ENCODE data around the gene CYB561A3.

CYB561A3 gene

DNA sequence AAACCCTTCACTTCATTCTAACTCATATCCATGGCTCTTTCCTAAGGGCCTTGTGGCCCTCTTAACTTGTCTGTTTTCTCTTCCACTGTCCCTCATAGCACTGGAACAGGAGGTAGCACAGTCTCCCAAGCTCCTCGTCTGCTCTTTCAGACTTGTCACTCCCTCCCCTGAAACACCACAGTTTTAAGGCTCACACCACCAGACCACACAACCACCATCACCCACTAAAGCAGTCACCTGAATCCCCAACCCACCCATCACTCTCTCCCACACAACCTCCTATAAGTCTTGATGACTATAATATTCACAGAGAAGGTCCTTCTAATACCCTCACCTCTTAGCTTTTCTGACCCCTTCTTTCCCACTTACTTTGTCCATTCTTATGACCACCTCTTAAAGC is 55.5 kb downstream of the CYB561A3 start:
- no peak for TF ChIP-seq PPARA (CRISPR knock-in tag; IDR thresholded peaks at IDR 0.05; ENCODE audit: borderline replicate concordance)
- TF ChIP-seq PATZ1 (CRISPR knock-in tag; IDR thresholded peaks at IDR 0.05; ENCODE audit: borderline replicate concordance), result no peak
- TF ChIP-seq ARNTL (CRISPR knock-in tag; IDR thresholded peaks at IDR 0.05; ENCODE audit: borderline replicate concordance, low read depth), result no peak
- no peak for TF ChIP-seq ZNF8 (CRISPR knock-in tag; IDR thresholded peaks at IDR 0.05)
- TF ChIP-seq CSDC2 (CRISPR knock-in tag; IDR thresholded peaks at IDR 0.05), result no peak
- TF ChIP-seq ZFP30 (CRISPR knock-in tag; IDR thresholded peaks at IDR 0.05), result no peak
- no peak for TF ChIP-seq ESRRG (CRISPR knock-in tag; IDR thresholded peaks at IDR 0.05)
- no peak for TF ChIP-seq TSHZ2 (CRISPR knock-in tag; IDR thresholded peaks at IDR 0.05)
- no peak for TF ChIP-seq BACH2 (CRISPR knock-in tag; IDR thresholded peaks at IDR 0.05; ENCODE audit: borderline replicate concordance)
- TF ChIP-seq OSR1 (CRISPR knock-in tag; IDR thresholded peaks at IDR 0.05), result no peak
- no peak for TF ChIP-seq GLIS3 (CRISPR knock-in tag; IDR thresholded peaks at IDR 0.05)
- no peak for TF ChIP-seq CSRNP3 (CRISPR knock-in tag; IDR thresholded peaks at IDR 0.05)
- no peak for ATAC-seq

DNA sequence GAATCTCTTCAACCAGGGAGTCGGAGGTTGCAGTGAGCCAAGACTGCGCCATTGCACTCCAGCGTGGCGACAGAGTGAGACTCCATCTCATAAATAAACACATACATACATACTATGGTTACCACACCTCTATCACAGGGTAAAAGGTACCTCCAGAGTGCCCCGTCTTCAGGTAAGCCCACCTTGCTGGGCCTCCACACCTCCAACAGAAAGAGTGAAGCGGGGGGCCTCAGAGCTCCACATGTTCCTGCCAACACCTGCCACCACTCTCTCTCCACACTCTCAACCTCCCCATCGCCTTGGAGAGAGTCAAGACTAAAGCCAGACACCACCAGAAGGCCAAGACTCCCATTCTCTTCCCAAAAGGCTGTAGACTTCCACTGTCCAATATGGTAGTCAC is 56.3 kb downstream of the CYB561A3 start:
- no peak for ATAC-seq
- TF ChIP-seq ZC3H10 (CRISPR knock-in tag; IDR thresholded peaks at IDR 0.05), result no peak
- TF ChIP-seq SNAI2 (CRISPR knock-in tag; IDR thresholded peaks at IDR 0.05), result no peak
- TF ChIP-seq ZNF8 (CRISPR knock-in tag; IDR thresholded peaks at IDR 0.05), result no peak
- TF ChIP-seq ZNF70 (CRISPR knock-in tag; IDR thresholded peaks at IDR 0.05), result no peak
- no peak for TF ChIP-seq CSDC2 (CRISPR knock-in tag; IDR thresholded peaks at IDR 0.05)
- no peak for TF ChIP-seq TOX (CRISPR knock-in tag; IDR thresholded peaks at IDR 0.05; ENCODE audit: borderline replicate concordance)
- TF ChIP-seq ARNTL (CRISPR knock-in tag; IDR thresholded peaks at IDR 0.05; ENCODE audit: borderline replicate concordance, low read depth), result no peak
- TF ChIP-seq PATZ1 (CRISPR knock-in tag; IDR thresholded peaks at IDR 0.05; ENCODE audit: borderline replicate concordance), result no peak
- TF ChIP-seq ZNF565 (CRISPR knock-in tag; conservative IDR thresholded peaks at IDR 0.05; ENCODE audit: low read depth), result no peak
- no peak for TF ChIP-seq ZFP30 (CRISPR knock-in tag; IDR thresholded peaks at IDR 0.05)
- TF ChIP-seq PPARA (CRISPR knock-in tag; IDR thresholded peaks at IDR 0.05; ENCODE audit: borderline replicate concordance), result no peak
- TF ChIP-seq ZFP3 (CRISPR knock-in tag; IDR thresholded peaks at IDR 0.05), result no peak
- TF ChIP-seq POU6F1 (CRISPR knock-in tag; IDR thresholded peaks at IDR 0.05; ENCODE audit: borderline replicate concordance, low read depth), result no peak
- no peak for TF ChIP-seq BACH2 (CRISPR knock-in tag; IDR thresholded peaks at IDR 0.05; ENCODE audit: borderline replicate concordance)
- TF ChIP-seq CSRNP3 (CRISPR knock-in tag; IDR thresholded peaks at IDR 0.05), result no peak
- TF ChIP-seq TSHZ2 (CRISPR knock-in tag; IDR thresholded peaks at IDR 0.05), result no peak
- no peak for TF ChIP-seq ESRRG (CRISPR knock-in tag; IDR thresholded peaks at IDR 0.05)
- TF ChIP-seq TCF4 (CRISPR knock-in tag; IDR thresholded peaks at IDR 0.05; ENCODE audit: borderline replicate concordance), result no peak
